LHCN-M2 (cell line): ENCODE results near the gene LCE1A. TPM values are rescaled to one million over a fixed set of nuclear protein-coding genes. Genes with fewer than 3 reads are reported as not detected.
A peak's percentile ranks its signal among the peaks of the same experiment; 100 is the strongest.

Experiments
- DNase-seq: peaks from one replicate; pipeline ENCODE4 v3.0.0-alpha.2; 2012; ENCODE audit warnings: low read depth
- polyA plus RNA-seq: library from polyadenylated mRNA; unstranded; fragments of >200 nt; gene quantifications from one replicate; pipeline ENCODE4 v1.2.1, GENCODE V29; 2012; ENCODE audit warnings: missing spikeins
- total RNA-seq: library from RNA; depleted of rRNA; stranded (reverse); fragments of >200 nt; gene quantifications from 2 replicates; pipeline ENCODE4 v1.2.3, GENCODE V29; 2014; rRNA removed

LCE1A gene
- total RNA-seq: not detected in 2 replicates
- polyA plus RNA-seq: not detected

GRCh38 chr1:152827173-152827572, at the start of gene LCE1A:
Gene LCE1A, plus strand, starts transcription at chr1:152827473. Its CDS starts 0 bp downstream, at chr1:152827473.
- DNase-seq: no peak

GRCh38 chr1:152777510-152778137, 49.6 kb upstream of the LCE1A start:
- DNase-seq: peak; percentile 27

GRCh38 chr1:152783095-152783494, 44.2 kb upstream of the LCE1A start:
- no peak for DNase-seq

GRCh38 chr1:152786077-152786476, 41.2 kb upstream of the LCE1A start, which contains the start of gene LCE1E:
Gene LCE1E, plus strand, starts transcription at chr1:152786257. Its CDS starts 1,043 bp downstream, at chr1:152787300.
- DNase-seq: no peak

GRCh38 chr1:152795686-152796085, 31.6 kb upstream of the LCE1A start:
- no peak for DNase-seq

- DNase-seq: no peak
Observed at GRCh38 chr1:152796421-152796820, 30.9 kb upstream of the LCE1A start, which contains the start of gene LCE1D. Gene LCE1D, plus strand, starts transcription at chr1:152796721. Its CDS starts 1,074 bp downstream, at chr1:152797795.

GRCh38 chr1:152801333-152801732, 25.9 kb upstream of the LCE1A start:
- no peak for DNase-seq

GRCh38 chr1:152806576-152806975, 20.7 kb upstream of the LCE1A start, which contains the start of gene LCE1C:
Gene LCE1C, minus strand, starts transcription at chr1:152806651. Its CDS starts 1,173 bp downstream, at chr1:152805478.
- no peak for DNase-seq

- no peak for DNase-seq
Observed at GRCh38 chr1:152811050-152811449, 16.2 kb upstream of the LCE1A start.

- no peak for DNase-seq
Observed at GRCh38 chr1:152811671-152812070, 15.6 kb upstream of the LCE1A start, which contains the start of gene LCE1B. Gene LCE1B, plus strand, starts transcription at chr1:152811971. Its CDS starts 476 bp downstream, at chr1:152812447.

GRCh38 chr1:152817309-152817708, 10.0 kb upstream of the LCE1A start:
- no peak for DNase-seq

- DNase-seq: no peak
Observed at GRCh38 chr1:152823294-152823693, 4.0 kb upstream of the LCE1A start.

GRCh38 chr1:152824964-152825363, 2.3 kb upstream of the LCE1A start:
- DNase-seq: no peak

GRCh38 chr1:152836870-152837269, 9.6 kb downstream of the LCE1A start:
- no peak for DNase-seq

GRCh38 chr1:152842556-152842955, 15.3 kb downstream of the LCE1A start, which contains the start of gene LCE6A:
Gene LCE6A, plus strand, starts transcription at chr1:152842856. Its CDS starts 665 bp downstream, at chr1:152843521.
- no peak for DNase-seq

GRCh38 chr1:152855661-152856060, 28.4 kb downstream of the LCE1A start:
- no peak for DNase-seq

- no peak for DNase-seq
Observed at GRCh38 chr1:152858062-152858461, 30.8 kb downstream of the LCE1A start.

- DNase-seq: no peak
Observed at GRCh38 chr1:152859696-152860095, 32.4 kb downstream of the LCE1A start, which contains the start of gene LCE7A. Gene LCE7A, plus strand, starts transcription at chr1:152859996. Its CDS starts 702 bp downstream, at chr1:152860698.

- DNase-seq: no peak
Observed at GRCh38 chr1:152860129-152860528, 32.9 kb downstream of the LCE1A start.

- no peak for DNase-seq
Observed at GRCh38 chr1:152861374-152861773, 34.1 kb downstream of the LCE1A start.

- no peak for DNase-seq
Observed at GRCh38 chr1:152864443-152864842, 37.2 kb downstream of the LCE1A start.

- no peak for DNase-seq
Observed at GRCh38 chr1:152866321-152866720, 39.0 kb downstream of the LCE1A start.

- DNase-seq: peak; percentile 50
Observed at GRCh38 chr1:152869808-152870419, 42.6 kb downstream of the LCE1A start.
